Fibroblast of skin of back (primary cell): ENCODE measurements around the gene MAB21L1. TPM values are rescaled to one million over a fixed set of nuclear protein-coding genes. Genes with fewer than 3 reads are reported as not detected.

Experiments
- DNase-seq: peaks from one replicate; pipeline ENCODE4 v3.0.0-alpha.2; 2013
- polyA plus RNA-seq, 2 experiments: library from polyadenylated mRNA; unstranded; fragments of 120-200 nt; gene quantifications; one replicate each; pipeline ENCODE4 v1.2.1, GENCODE V29; 2013; ENCODE audit not compliant: insufficient read length in 2 of 2

Gene MAB21L1
- polyA plus RNA-seq (2013, experiment 1 of 2; ENCODE audit: insufficient read length), result 0.48 TPM
- 0.59 TPM for polyA plus RNA-seq (2013, experiment 2 of 2; ENCODE audit: insufficient read length)

GRCh38 chr13:35475960-35476943 lies at the start of gene MAB21L1:
TSS of gene MAB21L1 (minus strand) at chr13:35476689. CDS start at chr13:35476138, 551 bp downstream.
- DNase-seq, result no peak

DNA sequence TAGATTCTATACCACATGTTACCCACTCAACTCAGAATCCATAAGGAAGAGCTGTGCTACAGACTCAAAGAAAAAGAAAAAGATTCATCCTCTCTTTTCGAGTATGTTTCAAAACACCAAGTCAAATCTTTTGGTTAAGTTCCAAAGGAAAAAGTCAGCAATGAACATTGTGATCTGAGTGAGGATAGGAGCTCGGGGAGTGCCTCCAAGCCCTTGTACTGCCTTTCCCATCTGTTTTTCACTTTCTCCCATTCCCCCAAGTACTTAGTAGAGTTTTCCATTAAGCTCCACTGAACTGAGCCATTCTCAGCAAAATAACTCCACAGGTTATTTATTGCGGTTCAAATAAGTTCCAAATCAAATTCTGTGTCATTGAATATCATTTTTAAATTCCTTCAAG lies 47.7 kb upstream of the MAB21L1 start:
- no peak for DNase-seq

GRCh38 chr13:35518337-35518946 lies 42.0 kb upstream of the MAB21L1 start:
- peak; percentile 9 for DNase-seq

DNA sequence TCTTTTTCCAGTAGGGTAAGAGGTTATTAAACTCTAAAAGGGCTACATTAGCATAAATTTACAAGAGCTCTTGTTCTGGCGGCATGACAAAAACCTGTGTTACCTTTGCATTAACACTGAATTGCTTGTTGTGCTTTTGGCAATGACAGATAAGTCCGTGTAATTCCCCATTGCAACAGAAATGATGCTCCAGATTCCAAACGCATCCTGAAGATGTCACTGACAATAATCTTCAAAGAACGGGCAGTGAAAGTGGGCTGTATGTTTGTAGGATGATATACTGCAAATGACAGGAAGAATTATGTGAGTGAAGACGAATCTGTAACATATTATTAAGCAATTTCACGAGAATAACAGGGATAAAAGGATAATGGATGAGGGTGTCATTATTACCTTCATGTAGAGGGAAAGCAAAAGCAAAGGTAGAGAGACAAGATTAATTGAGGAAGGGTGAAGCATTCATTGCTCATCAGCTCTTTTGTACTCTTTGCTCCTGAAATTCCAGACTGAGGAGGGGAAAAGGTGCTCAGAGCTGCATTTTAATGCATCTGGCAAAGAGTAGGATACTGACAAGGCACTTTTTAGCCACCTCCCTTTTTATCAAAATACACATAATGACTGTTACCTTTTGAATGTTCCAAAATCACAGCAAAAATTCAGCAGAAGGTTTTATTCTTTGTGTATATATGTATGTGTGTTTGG lies 38.5 kb upstream of the MAB21L1 start:
- DNase-seq, result no peak

DNA sequence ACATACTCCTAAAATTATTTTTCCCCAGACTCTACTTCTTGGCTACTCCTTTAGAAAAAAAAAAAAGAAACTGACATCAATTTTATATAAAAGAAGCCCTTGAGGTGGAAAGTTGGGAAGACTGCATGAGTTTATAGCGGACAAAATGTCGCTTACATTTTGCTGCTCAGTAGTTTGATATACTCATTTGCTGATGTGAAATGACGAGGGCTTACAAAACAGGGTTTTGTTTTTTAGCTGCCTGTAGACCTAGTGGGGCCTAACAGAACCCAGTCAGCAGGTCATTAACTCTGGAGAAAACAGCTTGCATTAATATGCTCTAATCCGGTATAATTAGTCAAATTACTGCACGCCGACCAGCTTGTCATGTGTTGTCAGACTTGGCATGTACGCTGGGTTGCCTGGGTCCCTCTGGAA lies 37.6 kb upstream of the MAB21L1 start:
- DNase-seq, result no peak

DNA sequence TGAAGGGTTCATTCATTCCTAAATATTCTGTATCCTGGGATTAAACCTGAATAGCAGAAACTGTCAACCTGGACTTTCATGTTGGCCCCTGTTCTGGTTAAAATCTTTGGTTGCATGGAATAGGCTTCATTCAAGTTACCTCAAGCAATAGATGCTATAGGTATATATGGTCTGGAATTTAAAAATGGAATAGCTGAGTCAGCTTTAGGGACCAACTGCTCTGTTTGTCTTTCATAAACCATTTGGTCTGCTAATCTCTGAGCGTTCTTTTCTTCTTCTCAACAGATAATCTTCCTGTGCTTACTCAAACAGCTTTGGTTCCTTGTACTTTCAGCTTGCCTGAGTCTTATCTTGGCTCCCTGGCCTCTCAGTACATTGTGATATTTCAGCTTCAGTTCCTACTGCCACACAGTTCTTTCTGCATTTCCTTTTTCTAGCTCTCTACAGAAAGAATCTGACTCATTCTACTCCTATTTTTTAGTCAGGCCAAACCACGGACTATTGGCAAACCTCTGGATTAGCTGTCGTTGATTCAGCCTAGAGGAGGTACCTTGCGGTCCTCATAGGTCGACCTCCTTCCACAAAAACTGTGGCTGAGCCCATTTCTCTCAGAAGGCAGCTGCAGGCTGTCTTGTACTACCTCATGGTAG lies 35.9 kb upstream of the MAB21L1 start:
- DNase-seq, result peak; percentile 75

GRCh38 chr13:35502456-35502855 lies 26.0 kb upstream of the MAB21L1 start:
- DNase-seq, result no peak

DNA sequence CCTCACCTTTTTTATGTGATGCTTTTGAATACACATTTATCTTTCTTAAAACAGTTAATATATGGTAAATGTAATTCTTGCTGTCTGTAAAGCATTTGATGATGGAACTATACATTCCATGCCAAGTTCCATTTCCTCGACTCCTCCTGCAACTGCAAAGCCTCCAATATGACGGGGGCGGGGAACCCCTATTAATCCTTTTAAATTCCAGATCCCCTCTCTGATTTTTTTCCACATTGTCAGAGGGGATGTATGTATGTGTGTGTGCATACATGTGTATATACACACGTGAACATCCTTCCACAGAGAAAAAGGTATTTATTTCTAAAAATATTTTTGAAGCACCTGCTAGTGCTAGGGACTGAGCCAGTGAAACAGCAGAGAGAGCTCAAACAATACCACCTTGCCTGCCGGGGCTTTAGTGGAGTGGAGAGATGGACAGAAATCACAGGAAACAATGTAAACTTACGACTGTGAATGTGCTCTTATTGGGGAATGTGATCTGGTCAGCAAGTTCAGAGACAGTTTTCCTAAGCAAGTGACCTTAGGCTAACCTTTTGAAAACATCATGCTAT lies 25.3 kb upstream of the MAB21L1 start:
- no peak for DNase-seq

DNA sequence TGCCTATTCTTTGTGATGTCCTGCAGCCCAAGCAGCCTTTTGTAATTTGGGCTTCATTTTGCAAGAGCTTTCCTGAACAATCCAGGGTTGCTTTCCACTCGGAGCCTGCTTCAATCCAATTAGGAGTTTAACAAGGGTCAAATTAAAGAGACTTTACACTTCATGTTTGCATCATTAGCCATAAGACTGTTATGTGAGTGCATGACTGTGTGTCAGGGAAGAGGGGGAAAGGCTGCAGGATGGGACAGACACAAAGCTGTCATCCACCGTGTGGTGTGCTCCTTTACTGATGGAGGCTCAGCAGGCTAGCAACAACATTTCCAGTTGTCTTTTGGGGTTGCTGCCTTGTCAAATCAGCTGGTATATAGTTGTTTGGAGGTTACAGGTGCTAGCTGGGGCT lies 23.7 kb upstream of the MAB21L1 start:
- no peak for DNase-seq

DNA sequence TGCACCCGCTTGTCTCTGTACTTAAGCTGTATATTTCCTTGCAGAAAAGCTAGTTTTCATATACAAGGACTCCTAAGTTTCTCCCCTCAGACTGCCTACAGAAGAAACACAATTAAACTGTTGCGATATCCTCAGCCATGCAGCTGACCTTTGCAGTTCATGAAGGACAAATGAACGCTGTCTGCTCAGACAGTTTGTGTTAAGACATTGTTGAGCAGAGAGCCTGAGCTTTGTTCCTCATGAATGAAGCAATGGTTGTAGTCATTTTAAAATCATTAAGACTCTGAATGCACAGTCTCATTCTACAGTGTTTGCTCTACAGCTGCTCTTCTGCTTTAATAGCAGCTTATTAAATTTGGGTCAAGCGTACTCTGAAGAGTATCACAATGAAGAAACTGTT lies 23.2 kb upstream of the MAB21L1 start:
- no peak for DNase-seq

- DNase-seq, result no peak
Observed at GRCh38 chr13:35499196-35499662, 22.7 kb upstream of the MAB21L1 start.

- DNase-seq, result no peak
Observed at GRCh38 chr13:35498231-35498630, 21.7 kb upstream of the MAB21L1 start.

GRCh38 chr13:35496761-35497386 lies 20.4 kb upstream of the MAB21L1 start:
- DNase-seq, result no peak

DNA sequence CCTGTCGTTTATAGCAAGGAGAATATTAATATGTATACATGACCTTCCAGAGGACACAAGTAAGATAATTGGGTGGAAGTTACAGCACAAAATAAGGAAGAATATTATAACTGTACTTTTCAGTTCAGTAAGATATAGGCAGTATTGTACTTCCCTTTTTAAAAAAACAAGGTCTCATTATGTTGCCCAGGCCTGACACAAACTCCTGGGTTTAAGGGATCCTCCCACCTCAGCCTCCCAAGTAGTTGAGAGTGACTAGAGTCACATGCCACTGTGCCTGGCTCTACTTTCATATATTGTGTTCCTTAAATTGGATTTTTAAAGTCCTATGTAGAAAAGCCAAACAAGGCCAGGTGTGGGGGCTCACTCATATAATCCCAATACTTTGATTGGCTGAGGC lies 19.5 kb upstream of the MAB21L1 start:
- DNase-seq, result no peak

GRCh38 chr13:35489050-35489449 lies 12.6 kb upstream of the MAB21L1 start:
- DNase-seq, result no peak

- no peak for DNase-seq
Observed at GRCh38 chr13:35485424-35485823, 8.9 kb upstream of the MAB21L1 start.

- no peak for DNase-seq
Observed at GRCh38 chr13:35484384-35484783, 7.9 kb upstream of the MAB21L1 start.

DNA sequence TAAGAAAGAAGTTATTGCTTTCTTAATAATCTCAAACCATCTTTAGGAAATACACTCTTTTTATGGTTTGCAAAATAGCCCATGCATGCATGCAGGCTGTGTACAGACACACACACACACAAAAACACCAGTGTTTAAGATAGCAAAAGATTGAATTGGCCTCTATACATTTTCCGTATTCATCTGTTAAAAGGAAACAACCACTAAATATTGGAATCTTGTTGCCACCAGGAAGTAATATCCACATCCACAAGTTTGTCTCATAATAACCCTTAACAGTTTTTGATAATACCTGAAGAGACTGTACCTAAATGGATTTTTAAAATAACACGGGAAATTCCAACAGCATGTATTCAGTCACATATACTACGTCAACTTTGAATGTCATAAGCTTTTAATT lies 7.3 kb upstream of the MAB21L1 start:
- no peak for DNase-seq

GRCh38 chr13:35482527-35482926 lies 6.0 kb upstream of the MAB21L1 start:
- DNase-seq, result no peak

DNA sequence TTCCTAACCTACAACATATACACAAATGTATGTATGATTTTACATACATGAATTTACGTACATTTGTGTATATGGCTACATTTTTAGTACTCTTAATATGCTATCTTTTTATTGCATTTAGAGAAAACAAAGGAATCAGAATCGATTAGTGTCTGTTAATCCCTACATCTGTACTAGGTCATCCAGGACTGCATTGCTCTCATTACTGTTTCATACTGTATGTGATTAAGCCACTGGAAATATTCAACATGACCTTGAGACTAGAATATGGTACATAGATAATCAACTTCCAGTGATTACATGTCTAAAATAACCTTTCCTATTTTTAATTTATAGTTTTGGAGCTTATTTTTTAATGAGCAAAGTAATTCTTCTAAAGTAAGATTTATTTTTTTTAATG lies 5.3 kb upstream of the MAB21L1 start:
- no peak for DNase-seq

DNA sequence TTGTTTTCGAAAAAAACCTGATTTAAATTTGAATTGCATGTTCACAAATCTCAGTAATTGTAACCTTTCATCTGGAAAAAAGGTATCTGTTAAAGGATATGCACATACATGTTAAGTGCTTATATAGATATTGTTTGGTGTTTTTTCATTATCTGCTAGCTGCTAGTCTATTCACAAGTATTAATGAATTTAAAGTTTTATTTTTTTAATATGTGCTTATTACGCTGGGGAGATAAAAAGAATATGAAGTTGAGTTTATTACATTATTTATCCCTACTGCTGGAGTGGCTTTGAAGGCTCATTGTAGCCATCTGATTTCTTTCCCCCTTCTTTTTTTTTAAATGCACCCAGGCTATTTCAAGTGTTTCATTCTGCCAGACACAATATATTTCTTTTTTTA lies 3.9 kb upstream of the MAB21L1 start:
- no peak for DNase-seq

DNA sequence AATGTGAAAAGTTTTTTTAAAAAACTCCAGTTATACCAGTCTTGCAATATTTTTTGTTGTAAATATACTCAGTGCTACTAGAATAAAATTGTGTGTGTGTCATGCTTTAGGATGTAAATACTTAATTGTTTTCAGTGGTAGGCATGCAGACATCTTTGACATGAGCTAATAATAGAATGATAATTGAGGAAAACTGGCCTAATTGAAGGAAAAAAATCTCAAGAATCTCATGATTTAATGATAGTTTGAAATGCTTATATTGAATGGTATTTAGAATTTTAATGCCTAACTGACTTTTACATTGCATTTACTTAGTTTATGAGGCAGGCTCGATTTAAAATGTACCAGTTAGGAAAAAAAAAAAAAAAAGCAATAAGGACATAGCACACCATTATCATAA lies 3.2 kb upstream of the MAB21L1 start:
- no peak for DNase-seq
